Activated T-helper 2 cell treated with anti-CD3 and anti-CD28 coated beads, Interferon-gamma antibody, Interleukin-2, Interleukin-4, amounts not matched to agents 10 μg/mL and 5 μg/mL and 100 μg/mL, durations not matched to agents 14 hours and 24 hours and 36 hours (primary cell): ENCODE data around the gene SNX30. TPM values are rescaled to one million over a fixed set of nuclear protein-coding genes. Genes with fewer than 3 reads are reported as not detected.

Source experiments
- DNase-seq: peaks from one replicate; pipeline ENCODE4 v3.0.0; 2021; ENCODE audit warnings: low spot score
- H3K27ac Mint-ChIP-seq: one replicate; pipeline ENCODE4 v1.8.0; 2021; ENCODE audit warnings: mixed read lengths
- H3K27me3 Mint-ChIP-seq: one replicate; pipeline ENCODE4 v1.8.0; 2021; ENCODE audit warnings: low read depth, mixed read lengths
- H3K36me3 Mint-ChIP-seq: one replicate; pipeline ENCODE4 v1.8.0; 2021; ENCODE audit warnings: low read depth, mixed read lengths
- H3K4me1 Mint-ChIP-seq: one replicate; pipeline ENCODE4 v1.8.0; 2021; ENCODE audit warnings: low read depth, mixed read lengths
- H3K4me3 Mint-ChIP-seq: one replicate; pipeline ENCODE4 v1.8.0; 2021; ENCODE audit warnings: low read depth, mild to moderate bottlenecking, moderate library complexity, mixed read lengths
- H3K9me3 Mint-ChIP-seq: one replicate; pipeline ENCODE4 v1.8.0; 2021; ENCODE audit warnings: mixed read lengths
- intact Hi-C: fragments of 100-400 bp; cut with micrococcal nuclease; formaldehyde crosslinking; loops from one replicate; pipeline ENCODE4 v1.15.1; 2023
- total RNA-seq: library from RNA; stranded (reverse); gene quantifications from 2 replicates; pipeline ENCODE4 v1.2.3, GENCODE V29; 2022

SNX30 gene
- total RNA-seq, 1 donor from 2014 or later: 2.4 TPM

GRCh38 chr9:112873773-112874405 is 123.3 kb downstream of the SNX30 start:
- DNase-seq: no peak
- H3K4me3 Mint-ChIP-seq: no peak overlapping the region
- H3K27ac Mint-ChIP-seq: no peak overlapping the region
- no peaks in the 10 kb centered on the region for H3K36me3 Mint-ChIP-seq
- no peaks in the 10 kb centered on the region for H3K27me3 Mint-ChIP-seq
- no peaks in the 10 kb centered on the region for H3K4me1 Mint-ChIP-seq
- intact Hi-C loops: no loop called here
- H3K9me3 Mint-ChIP-seq: no peaks in the 10 kb centered on the region

- no peaks in the 10 kb centered on the region for H3K36me3 Mint-ChIP-seq
- peaks cover 8% of the 10 kb centered on the region for H3K27me3 Mint-ChIP-seq
These were observed 128.2 kb downstream of the SNX30 start for GRCh38 chr9:112878752-112879151.

GRCh38 chr9:112880650-112881049 is 130.1 kb downstream of the SNX30 start:
- Mint-ChIP-seq H3K4me1 (no peaks in the 10 kb centered on the region), H3K4me3 (no peak overlapping the region), H3K27me3 (peaks cover 8% of the 10 kb centered on the region), H3K27ac (no peak overlapping the region), H3K9me3 (no peaks in the 10 kb centered on the region), H3K36me3 (no peaks in the 10 kb centered on the region)
- DNase-seq: no peak
- intact Hi-C loops: no loop called here

More at GRCh38 chr9:112878752-112879151, 128.2 kb downstream of the SNX30 start:
- no peak for DNase-seq
- H3K4me3 Mint-ChIP-seq: no peak overlapping the region
- no peaks in the 10 kb centered on the region for H3K9me3 Mint-ChIP-seq
- H3K27ac Mint-ChIP-seq: no peak overlapping the region
- intact Hi-C loops: no loop called here
- no peaks in the 10 kb centered on the region for H3K4me1 Mint-ChIP-seq

- DNase-seq: no peak
- intact Hi-C loops: no loop called here
- Mint-ChIP-seq H3K27me3 (peaks cover 8% of the 10 kb centered on the region), H3K36me3 (no peaks in the 10 kb centered on the region), H3K27ac (no peak overlapping the region), H3K9me3 (no peaks in the 10 kb centered on the region), H3K4me3 (no peak overlapping the region), H3K4me1 (no peaks in the 10 kb centered on the region)
These were observed 130.8 kb downstream of the SNX30 start for GRCh38 chr9:112881331-112881730.

- no peaks in the 10 kb centered on the region for H3K36me3 Mint-ChIP-seq
- H3K27ac Mint-ChIP-seq: no peak overlapping the region
- DNase-seq: no peak
- intact Hi-C loops: no loop called here
- H3K9me3 Mint-ChIP-seq: no peaks in the 10 kb centered on the region
- no peak overlapping the region for H3K4me3 Mint-ChIP-seq
- peaks cover 9% of the 10 kb centered on the region for H3K27me3 Mint-ChIP-seq
- H3K4me1 Mint-ChIP-seq: no peaks in the 10 kb centered on the region
These were observed 133.5 kb downstream of the SNX30 start for GRCh38 chr9:112884101-112884500.

- intact Hi-C loops: no loop called here
- no peak overlapping the region for H3K4me3 Mint-ChIP-seq
- H3K36me3 Mint-ChIP-seq: no peaks in the 10 kb centered on the region
- no peaks in the 10 kb centered on the region for H3K4me1 Mint-ChIP-seq
- DNase-seq: no peak
- H3K9me3 Mint-ChIP-seq: no peaks in the 10 kb centered on the region
- H3K27me3 Mint-ChIP-seq: peaks cover 14% of the 10 kb centered on the region
- no peak overlapping the region for H3K27ac Mint-ChIP-seq
These were observed 134.2 kb downstream of the SNX30 start for GRCh38 chr9:112884721-112885120.

GRCh38 chr9:112885324-112885723 is 134.8 kb downstream of the SNX30 start:
- intact Hi-C loops: no loop called here
- DNase-seq: no peak
- Mint-ChIP-seq H3K4me3 (no peak overlapping the region), H3K36me3 (no peaks in the 10 kb centered on the region), H3K9me3 (no peaks in the 10 kb centered on the region), H3K4me1 (no peaks in the 10 kb centered on the region), H3K27me3 (peaks cover 19% of the 10 kb centered on the region), H3K27ac (no peak overlapping the region)

GRCh38 chr9:112886351-112886750 is 135.8 kb downstream of the SNX30 start:
- no peak for DNase-seq
- Mint-ChIP-seq H3K27me3 (peaks cover 19% of the 10 kb centered on the region), H3K9me3 (no peaks in the 10 kb centered on the region), H3K4me3 (no peak overlapping the region), H3K4me1 (no peaks in the 10 kb centered on the region), H3K36me3 (no peaks in the 10 kb centered on the region), H3K27ac (no peak overlapping the region)
- intact Hi-C loops: no loop called here

GRCh38 chr9:112887381-112887780 is 136.8 kb downstream of the SNX30 start:
- no peaks in the 10 kb centered on the region for H3K36me3 Mint-ChIP-seq
- no peaks in the 10 kb centered on the region for H3K4me1 Mint-ChIP-seq
- peaks cover 26% of the 10 kb centered on the region for H3K27me3 Mint-ChIP-seq
- no peak for DNase-seq
- no peak overlapping the region for H3K27ac Mint-ChIP-seq
- no peaks in the 10 kb centered on the region for H3K9me3 Mint-ChIP-seq
- no peak overlapping the region for H3K4me3 Mint-ChIP-seq
- intact Hi-C loops: no loop called here

- peaks cover 28% of the 10 kb centered on the region for H3K27me3 Mint-ChIP-seq
These were observed 139.8 kb downstream of the SNX30 start, which contains the start of gene SLC46A2 for GRCh38 chr9:112890106-112891081. Gene SLC46A2, minus strand, starts transcription at chr9:112890876. Its CDS starts 195 bp downstream, at chr9:112890681.

GRCh38 chr9:112891521-112891920 is 141.0 kb downstream of the SNX30 start:
- H3K36me3 Mint-ChIP-seq: no peaks in the 10 kb centered on the region
- H3K27ac Mint-ChIP-seq: no peak overlapping the region
- H3K27me3 Mint-ChIP-seq: peaks cover 34% of the 10 kb centered on the region
- no peak for DNase-seq
- peaks cover 12% of the 10 kb centered on the region for H3K4me1 Mint-ChIP-seq
- no peaks in the 10 kb centered on the region for H3K9me3 Mint-ChIP-seq
- no peak overlapping the region for H3K4me3 Mint-ChIP-seq
- intact Hi-C loops: no loop called here

More at GRCh38 chr9:112890106-112891081, 139.8 kb downstream of the SNX30 start, which contains the start of gene SLC46A2:
- intact Hi-C loops: no loop called here
- no peaks in the 10 kb centered on the region for H3K9me3 Mint-ChIP-seq
- peaks cover 8% of the 10 kb centered on the region for H3K4me1 Mint-ChIP-seq
- no peaks in the 10 kb centered on the region for H3K36me3 Mint-ChIP-seq
- no peak within 1 kb of the TSS for H3K4me3 Mint-ChIP-seq
- no peak for DNase-seq
- no peak within 1 kb of the TSS for H3K27ac Mint-ChIP-seq

- DNase-seq: no peak
- H3K36me3 Mint-ChIP-seq: no peaks in the 10 kb centered on the region
- no peak overlapping the region for H3K4me3 Mint-ChIP-seq
- no peak overlapping the region for H3K27ac Mint-ChIP-seq
- no peaks in the 10 kb centered on the region for H3K9me3 Mint-ChIP-seq
- peaks cover 13% of the 10 kb centered on the region for H3K4me1 Mint-ChIP-seq
- intact Hi-C loops: no loop called here
- H3K27me3 Mint-ChIP-seq: peaks cover 39% of the 10 kb centered on the region
These were observed 142.4 kb downstream of the SNX30 start for GRCh38 chr9:112892981-112893380.

GRCh38 chr9:112894041-112894440 is 143.5 kb downstream of the SNX30 start:
- Mint-ChIP-seq H3K27me3 (peaks cover 46% of the 10 kb centered on the region), H3K4me1 (peaks cover 22% of the 10 kb centered on the region), H3K36me3 (no peaks in the 10 kb centered on the region), H3K27ac (no peak overlapping the region), H3K9me3 (no peaks in the 10 kb centered on the region), H3K4me3 (no peak overlapping the region)
- DNase-seq: no peak
- intact Hi-C loops: no loop called here
